Measurements from ENCODE around the gene CEMP1. TPM values are rescaled to one million over a fixed set of nuclear protein-coding genes. Genes with fewer than 3 reads are reported as not detected.

CEMP1 gene
- total RNA-seq, 1 donor from 2014 or later: not detected

DNA sequence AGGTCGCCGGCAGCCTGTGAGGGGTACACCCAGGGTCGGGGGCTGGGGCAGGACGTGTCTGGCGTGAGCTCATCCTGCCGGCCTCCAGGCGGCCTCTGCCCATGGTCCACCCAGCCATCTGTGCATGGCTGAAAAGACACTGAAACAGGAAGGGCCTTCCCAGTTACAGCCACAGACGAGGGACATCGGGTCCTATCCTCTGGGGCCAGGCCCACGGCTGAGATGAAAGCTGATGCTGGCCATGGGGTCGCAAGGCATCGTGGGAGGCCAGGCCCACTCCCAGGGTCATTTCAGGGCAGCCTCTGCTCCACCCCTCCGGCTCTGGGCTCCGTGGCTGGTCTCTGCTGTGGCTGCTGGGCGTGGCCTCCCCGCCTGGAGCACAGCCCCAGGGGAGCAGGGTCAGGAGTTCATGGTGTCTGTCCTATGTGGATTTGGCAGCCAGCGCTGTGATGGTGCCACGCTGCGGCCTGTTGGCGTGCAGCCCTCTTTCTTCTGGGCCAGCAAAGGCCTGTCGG is 34.0 kb downstream of the CEMP1 start:
- no peak for FAIRE-seq
- TF ChIP-seq, protein P1, sequence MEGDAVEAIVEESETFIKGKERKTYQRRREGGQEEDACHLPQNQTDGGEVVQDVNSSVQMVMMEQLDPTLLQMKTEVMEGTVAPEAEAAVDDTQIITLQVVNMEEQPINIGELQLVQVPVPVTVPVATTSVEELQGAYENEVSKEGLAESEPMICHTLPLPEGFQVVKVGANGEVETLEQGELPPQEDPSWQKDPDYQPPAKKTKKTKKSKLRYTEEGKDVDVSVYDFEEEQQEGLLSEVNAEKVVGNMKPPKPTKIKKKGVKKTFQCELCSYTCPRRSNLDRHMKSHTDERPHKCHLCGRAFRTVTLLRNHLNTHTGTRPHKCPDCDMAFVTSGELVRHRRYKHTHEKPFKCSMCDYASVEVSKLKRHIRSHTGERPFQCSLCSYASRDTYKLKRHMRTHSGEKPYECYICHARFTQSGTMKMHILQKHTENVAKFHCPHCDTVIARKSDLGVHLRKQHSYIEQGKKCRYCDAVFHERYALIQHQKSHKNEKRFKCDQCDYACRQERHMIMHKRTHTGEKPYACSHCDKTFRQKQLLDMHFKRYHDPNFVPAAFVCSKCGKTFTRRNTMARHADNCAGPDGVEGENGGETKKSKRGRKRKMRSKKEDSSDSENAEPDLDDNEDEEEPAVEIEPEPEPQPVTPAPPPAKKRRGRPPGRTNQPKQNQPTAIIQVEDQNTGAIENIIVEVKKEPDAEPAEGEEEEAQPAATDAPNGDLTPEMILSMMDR (IDR thresholded peaks at IDR 0.05; ENCODE audit: insufficient read depth, low read length, severe bottlenecking): no peak
- peaks cover 6% of the 10 kb centered on the region for H3K36me3 ChIP-seq (ENCODE audit: control insufficient read depth, insufficient read depth, low read length)
- no peak overlapping the region for H3K4me3 ChIP-seq (ENCODE audit: low read depth, low read length)
- no peaks in the 10 kb centered on the region for H3K27me3 ChIP-seq (ENCODE audit: control insufficient read depth, insufficient read depth, low read length)
- DNase-seq (ENCODE audit: low read depth): no peak

- TF ChIP-seq, protein P1 (IDR thresholded peaks at IDR 0.05; ENCODE audit: insufficient read depth, low read length, severe bottlenecking): no peak
- Histone ChIP-seq H3K27me3 (ENCODE audit: control insufficient read depth, insufficient read depth, low read length) (no peaks in the 10 kb centered on the region), H3K4me3 (ENCODE audit: low read depth, low read length) (no peak overlapping the region), H3K36me3 (ENCODE audit: control insufficient read depth, insufficient read depth, low read length) (peaks cover 6% of the 10 kb centered on the region)
- DNase-seq (ENCODE audit: low read depth) (no peak), FAIRE-seq (no peak)
Measured at GRCh38 chr16:2496223-2497115, 34.7 kb downstream of the CEMP1 start.

DNA sequence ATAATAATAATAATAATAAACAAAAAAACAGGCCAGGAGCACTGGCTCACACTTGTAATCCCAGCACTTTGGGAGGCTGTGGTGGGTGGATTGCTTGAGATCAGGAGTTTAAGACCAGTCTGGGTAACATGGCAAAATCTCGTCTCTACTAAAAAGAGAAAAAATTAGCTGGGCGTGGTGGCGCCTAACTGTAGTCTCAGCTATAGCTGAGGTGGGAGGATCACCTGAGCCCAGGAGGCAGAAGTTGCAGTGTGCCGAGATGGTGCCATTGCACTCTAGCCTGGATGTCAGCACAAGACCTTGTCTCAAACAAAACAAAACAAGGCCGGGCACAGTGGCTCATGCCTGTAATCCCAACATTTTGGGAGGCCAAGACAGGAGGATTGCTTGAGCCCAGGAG is 36.2 kb downstream of the CEMP1 start:
- FAIRE-seq: no peak
- H3K36me3 ChIP-seq (ENCODE audit: control insufficient read depth, insufficient read depth, low read length): peaks cover 6% of the 10 kb centered on the region
- no peak for DNase-seq (ENCODE audit: low read depth)

GRCh38 chr16:2494616-2495015 is 36.6 kb downstream of the CEMP1 start:
- Histone ChIP-seq H3K4me3 (ENCODE audit: low read depth, low read length) (no peak overlapping the region), H3K27me3 (ENCODE audit: control insufficient read depth, insufficient read depth, low read length) (no peaks in the 10 kb centered on the region), H3K36me3 (ENCODE audit: control insufficient read depth, insufficient read depth, low read length) (peaks cover 6% of the 10 kb centered on the region)
- TF ChIP-seq, protein P1 (IDR thresholded peaks at IDR 0.05; ENCODE audit: insufficient read depth, low read length, severe bottlenecking): no peak
- FAIRE-seq (no peak), DNase-seq (ENCODE audit: low read depth) (no peak)

More for the DNA sequence above, 36.2 kb downstream of the CEMP1 start:
- no peaks in the 10 kb centered on the region for H3K27me3 ChIP-seq (ENCODE audit: control insufficient read depth, insufficient read depth, low read length)
- no peak overlapping the region for H3K4me3 ChIP-seq (ENCODE audit: low read depth, low read length)
- TF ChIP-seq, protein P1 (IDR thresholded peaks at IDR 0.05; ENCODE audit: insufficient read depth, low read length, severe bottlenecking): no peak

GRCh38 chr16:2493605-2494004 is 37.6 kb downstream of the CEMP1 start:
- TF ChIP-seq, protein P1 (IDR thresholded peaks at IDR 0.05; ENCODE audit: insufficient read depth, low read length, severe bottlenecking): no peak
- Histone ChIP-seq H3K27me3 (ENCODE audit: control insufficient read depth, insufficient read depth, low read length) (no peaks in the 10 kb centered on the region), H3K36me3 (ENCODE audit: control insufficient read depth, insufficient read depth, low read length) (peaks cover 6% of the 10 kb centered on the region), H3K4me3 (ENCODE audit: low read depth, low read length) (no peak overlapping the region)
- DNase-seq (ENCODE audit: low read depth): no peak
- no peak for FAIRE-seq

Measured in bronchial epithelial cell (primary cell).